Omental fat pad (tissue), 4 donors: Measurements from ENCODE around the gene TBCB. TPM values are rescaled to one million over a fixed set of nuclear protein-coding genes. Genes with fewer than 3 reads are reported as not detected.
A peak's percentile ranks its signal among the peaks of the same experiment; 100 is the strongest.
"Not testable (repeated sequence)": the region's sequence is repeated elsewhere in the genome, so short reads cannot be mapped to it uniquely, and the experiment has no call there.

Experiments
- ATAC-seq: fragments of 150-250 bp; one replicate; pipeline ENCODE4 v1.9.1; 2016; ENCODE audit warnings: mild to moderate bottlenecking, moderate library complexity; ENCODE audit not compliant: low FRiP score
- DNase-seq: peaks from one replicate; pipeline ENCODE4 v3.0.0-alpha.2; 2019; ENCODE audit warnings: low spot score
- total RNA-seq, 4 donors: library from RNA; depleted of rRNA; stranded (reverse); fragments of >200 nt; gene quantifications; one replicate each; pipeline ENCODE4 v1.1.0, GENCODE V29; 2016
- TF ChIP-seq, protein P1 (sequence below), 3 donors: fragments of 450-650 bp; IDR thresholded peaks; one replicate each; pipeline ENCODE4 v1.5.1; 2016 to 2017; ENCODE audit warnings: antibody characterized with exemption in 3 of 3, mild to moderate bottlenecking in 3 of 3, moderate library complexity in 2 of 3

Gene TBCB, protein sequence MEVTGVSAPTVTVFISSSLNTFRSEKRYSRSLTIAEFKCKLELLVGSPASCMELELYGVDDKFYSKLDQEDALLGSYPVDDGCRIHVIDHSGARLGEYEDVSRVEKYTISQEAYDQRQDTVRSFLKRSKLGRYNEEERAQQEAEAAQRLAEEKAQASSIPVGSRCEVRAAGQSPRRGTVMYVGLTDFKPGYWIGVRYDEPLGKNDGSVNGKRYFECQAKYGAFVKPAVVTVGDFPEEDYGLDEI
- 100 to 1,000 TPM in 2 of 4 donors, 10 to 100 TPM in 2; 86.9 to 126 (median 106) TPM for total RNA-seq

DNA sequence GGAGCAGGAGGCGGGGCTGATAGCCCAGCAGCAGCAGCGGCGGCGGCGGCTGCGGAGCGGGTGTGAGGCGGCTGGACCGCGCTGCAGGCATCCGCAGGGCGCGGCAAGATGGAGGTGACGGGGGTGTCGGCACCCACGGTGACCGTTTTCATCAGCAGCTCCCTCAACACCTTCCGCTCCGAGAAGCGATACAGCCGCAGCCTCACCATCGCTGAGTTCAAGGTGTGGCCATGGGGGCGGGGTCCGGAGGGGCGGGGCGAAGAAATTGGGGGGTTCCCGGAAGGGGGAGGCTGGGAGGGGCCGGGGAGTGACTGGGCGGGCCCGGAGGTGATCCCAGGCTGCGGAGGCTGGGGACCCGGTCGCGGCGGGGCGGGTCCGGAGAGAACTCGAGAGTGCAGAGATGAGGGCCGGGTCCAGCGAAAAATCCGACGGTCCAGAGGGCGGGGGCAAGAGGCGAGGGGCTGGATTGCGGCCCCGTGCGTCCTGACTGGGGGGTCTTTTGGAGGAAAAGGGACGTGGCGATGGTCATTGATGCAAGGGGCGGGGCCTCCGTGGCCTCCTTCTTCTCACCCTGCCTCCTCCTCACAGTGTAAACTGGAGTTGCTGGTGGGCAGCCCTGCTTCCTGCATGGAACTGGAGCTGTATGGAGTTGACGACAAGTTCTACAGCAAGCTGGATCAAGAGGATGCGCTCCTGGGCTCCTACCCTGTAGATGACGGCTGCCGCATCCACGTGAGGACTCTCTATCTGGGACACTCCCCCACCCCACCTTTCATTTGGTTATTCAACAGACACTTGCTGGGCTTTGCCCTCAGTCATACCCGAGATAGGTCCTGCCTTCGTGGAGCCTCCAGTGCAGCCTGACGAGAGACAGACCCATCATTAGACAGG is at the start of gene TBCB:
TBCB (plus strand) TSS at position 16 of the 891 bp plus-strand sequence; CDS start at position 109, 93 bp downstream.
- DNase-seq, result peak; percentile 74
- peak; percentile 69 for ATAC-seq
- TF ChIP-seq, protein P1, sequence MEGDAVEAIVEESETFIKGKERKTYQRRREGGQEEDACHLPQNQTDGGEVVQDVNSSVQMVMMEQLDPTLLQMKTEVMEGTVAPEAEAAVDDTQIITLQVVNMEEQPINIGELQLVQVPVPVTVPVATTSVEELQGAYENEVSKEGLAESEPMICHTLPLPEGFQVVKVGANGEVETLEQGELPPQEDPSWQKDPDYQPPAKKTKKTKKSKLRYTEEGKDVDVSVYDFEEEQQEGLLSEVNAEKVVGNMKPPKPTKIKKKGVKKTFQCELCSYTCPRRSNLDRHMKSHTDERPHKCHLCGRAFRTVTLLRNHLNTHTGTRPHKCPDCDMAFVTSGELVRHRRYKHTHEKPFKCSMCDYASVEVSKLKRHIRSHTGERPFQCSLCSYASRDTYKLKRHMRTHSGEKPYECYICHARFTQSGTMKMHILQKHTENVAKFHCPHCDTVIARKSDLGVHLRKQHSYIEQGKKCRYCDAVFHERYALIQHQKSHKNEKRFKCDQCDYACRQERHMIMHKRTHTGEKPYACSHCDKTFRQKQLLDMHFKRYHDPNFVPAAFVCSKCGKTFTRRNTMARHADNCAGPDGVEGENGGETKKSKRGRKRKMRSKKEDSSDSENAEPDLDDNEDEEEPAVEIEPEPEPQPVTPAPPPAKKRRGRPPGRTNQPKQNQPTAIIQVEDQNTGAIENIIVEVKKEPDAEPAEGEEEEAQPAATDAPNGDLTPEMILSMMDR (IDR thresholded peaks at IDR 0.05), result no peak

DNA sequence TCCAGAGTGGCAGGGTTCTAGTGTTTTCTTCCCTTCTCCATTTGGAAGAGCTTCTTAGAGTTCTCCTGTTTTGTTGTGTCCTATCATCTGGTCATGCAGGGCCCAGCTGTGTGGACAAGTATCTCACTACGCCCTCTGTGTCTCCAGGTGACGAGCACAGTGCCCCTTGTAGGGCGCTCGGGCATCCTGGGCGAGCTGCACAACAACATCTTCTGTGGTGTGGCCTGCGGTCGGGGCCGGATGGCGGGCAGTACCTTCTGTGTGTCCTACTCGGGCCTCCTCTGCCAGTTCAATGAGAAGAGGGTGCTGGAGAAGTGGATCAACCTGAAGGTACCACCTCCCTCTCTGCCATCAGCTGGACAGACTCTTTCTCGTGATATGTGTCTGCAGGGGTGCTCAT is 47.6 kb upstream of the TBCB start:
- TF ChIP-seq, protein P1 (IDR thresholded peaks at IDR 0.05), result no peak
- ATAC-seq, result no peak
- no peak for DNase-seq

DNA sequence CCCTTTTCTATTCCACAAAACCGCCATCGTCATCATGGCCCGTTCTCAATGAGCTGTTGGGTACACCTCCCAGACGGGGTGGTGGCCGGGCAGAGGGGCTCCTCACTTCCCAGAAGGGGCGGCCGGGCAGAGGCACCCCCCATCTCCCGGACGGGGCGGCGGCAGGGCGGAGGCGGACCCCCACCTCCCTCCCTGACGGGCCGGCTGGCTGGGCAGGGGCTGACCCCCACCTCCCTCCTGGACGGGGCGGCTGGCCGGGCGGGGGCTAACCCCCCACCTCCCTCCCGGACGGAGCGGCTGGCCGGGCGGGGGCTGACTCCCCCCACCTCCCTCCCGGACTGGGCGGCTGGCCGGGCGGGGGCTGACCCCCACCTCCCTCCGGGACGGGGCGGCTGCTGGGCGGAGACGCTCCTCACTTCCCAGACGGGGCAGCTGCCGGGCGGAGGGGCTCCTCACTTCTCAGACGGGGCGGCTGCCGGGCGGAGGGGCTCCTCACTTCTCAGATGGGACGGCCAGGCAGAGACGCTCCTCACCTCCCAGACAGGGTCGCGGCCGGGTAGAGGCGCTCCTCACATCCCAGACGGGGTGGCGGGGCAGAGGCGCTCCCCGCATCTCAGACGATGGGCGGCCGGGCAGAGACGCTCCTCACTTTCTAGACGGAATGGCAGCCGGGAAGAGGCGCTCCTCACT is 46.3 kb upstream of the TBCB start:
- DNase-seq, ATAC-seq: not testable (repeated sequence)

DNA sequence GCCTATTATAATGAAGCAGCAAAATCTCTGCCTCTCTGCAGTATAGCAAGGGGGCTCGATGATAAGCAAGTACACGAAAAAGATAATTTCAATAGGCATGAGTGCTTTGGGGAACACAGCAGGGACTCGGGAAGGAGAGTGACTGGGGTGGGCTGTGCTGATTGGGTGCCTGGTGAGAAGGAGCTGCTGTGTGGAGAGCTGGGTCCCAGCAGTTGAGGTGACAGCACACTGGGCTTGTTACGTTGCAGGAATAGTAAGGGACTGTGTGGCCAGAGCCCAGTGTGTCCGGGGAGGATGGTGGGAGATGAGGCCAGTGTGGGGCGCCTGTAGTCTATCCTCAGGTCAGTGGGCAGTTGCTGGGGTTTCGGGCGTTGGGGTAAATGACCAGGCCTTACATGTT is 43.2 kb upstream of the TBCB start:
- DNase-seq, result no peak
- no peak for ATAC-seq
- TF ChIP-seq, protein P1 (IDR thresholded peaks at IDR 0.05), result no peak

DNA sequence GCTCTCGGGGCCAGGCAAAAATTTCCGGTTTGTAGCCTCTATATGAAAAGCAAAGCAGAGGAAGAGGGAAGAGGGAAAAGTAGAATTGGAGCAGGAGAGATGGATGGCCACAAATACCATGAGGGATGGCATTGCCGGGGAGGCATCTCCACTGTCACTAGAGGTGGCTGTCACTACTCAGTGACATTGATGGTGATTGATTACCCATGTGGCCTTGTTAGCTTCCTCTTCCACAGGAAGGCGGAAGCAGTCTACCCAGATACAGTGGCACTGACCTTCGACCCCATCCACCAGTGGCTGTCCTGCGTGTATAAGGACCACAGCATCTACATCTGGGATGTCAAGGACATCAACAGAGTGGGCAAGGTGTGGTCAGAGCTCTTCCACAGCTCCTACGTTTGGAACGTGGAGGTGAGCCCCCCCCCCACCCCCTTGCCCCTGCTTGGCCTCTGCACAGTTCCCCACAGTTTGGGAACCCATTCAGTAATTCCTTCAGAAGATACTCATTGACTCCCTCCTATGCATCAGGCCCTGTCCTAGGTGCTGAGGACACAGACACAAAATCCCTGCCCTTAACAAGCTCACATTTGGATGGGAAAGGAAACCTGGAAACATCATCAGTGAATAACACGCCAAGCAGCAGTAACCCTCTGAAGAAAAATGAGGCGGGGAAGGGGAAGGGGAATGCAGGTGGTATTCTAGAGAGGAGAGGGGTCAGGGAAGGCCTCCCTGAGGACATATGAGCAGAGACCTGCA is 42.0 kb upstream of the TBCB start:
- ATAC-seq, result no peak
- no peak for DNase-seq
- TF ChIP-seq, protein P1 (IDR thresholded peaks at IDR 0.05), result no peak

DNA sequence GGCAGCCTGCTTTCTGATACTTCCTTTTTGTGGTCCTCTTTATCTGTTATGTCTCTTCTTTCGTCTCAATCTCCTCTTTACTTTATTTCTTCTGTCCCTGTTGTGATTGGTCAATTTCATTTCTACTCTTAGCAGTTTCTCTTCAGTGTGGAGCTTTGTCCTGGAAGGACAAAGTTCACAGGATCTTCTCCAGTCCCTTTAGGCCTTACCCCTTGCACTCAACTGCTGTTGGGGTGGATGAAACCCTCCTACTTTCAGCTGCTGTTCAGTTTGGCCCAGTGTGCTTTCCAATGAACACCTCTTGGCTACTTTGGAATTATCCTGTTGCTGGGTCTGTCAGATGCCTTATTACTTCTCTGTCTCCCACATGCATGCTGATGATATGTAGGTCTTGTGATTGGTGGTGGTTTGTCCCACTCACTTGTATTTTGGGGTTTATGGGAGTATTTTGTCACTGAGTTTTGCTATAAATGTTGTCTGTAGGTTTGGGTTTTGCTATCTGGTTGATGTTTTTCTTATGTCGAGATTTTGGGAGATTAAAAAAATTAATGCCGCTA is 35.8 kb upstream of the TBCB start:
- TF ChIP-seq, protein P1 (IDR thresholded peaks at IDR 0.05), result no peak
- DNase-seq (no peak), ATAC-seq (no peak)
